ENCODE measurements around the gene IER5L.
A peak's percentile ranks its signal among the peaks of the same experiment; 100 is the strongest.
"Not testable (repeated sequence)": the region's sequence is repeated elsewhere in the genome, so short reads cannot be mapped to it uniquely, and the experiment has no call there.

Gene IER5L

GRCh38 chr9:129202613-129203555, 24.8 kb upstream of the IER5L start:
- TF ChIP-seq POLR2A (IDR thresholded peaks at IDR 0.05; ENCODE audit: low read depth, low read length) (no peak), POLR2AphosphoS5 (IDR thresholded peaks at IDR 0.05; ENCODE audit: low read depth, low read length) (no peak), TAF1 (IDR thresholded peaks at IDR 0.05; ENCODE audit: borderline replicate concordance, low read depth, low read length) (no peak)
- FAIRE-seq = peak; percentile 78
- DNase-seq (ENCODE audit: insufficient read length) = peak; percentile 91

DNA sequence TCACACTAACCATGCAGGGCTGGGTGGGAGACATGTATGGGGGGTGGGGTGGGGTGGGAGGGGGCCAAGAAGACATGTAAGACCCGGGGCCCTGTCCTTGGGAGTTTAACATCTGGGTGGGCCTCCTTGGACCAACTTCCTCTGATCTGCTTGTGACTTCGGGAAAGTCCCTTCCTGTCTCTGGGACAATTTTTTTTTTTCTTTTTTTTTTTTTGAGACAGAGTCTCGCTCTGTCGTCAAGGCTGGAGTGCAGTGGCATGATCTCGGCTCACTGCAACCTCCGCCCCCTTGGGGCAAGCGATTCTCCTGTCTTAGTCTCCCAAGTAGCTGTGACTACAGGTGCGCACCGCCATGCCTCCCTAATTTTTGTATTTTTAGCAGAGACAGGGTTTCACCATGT, 23.8 kb upstream of the IER5L start:
- FAIRE-seq = no peak
- DNase-seq (ENCODE audit: insufficient read length) = no peak
- TF ChIP-seq TAF1 (IDR thresholded peaks at IDR 0.05; ENCODE audit: borderline replicate concordance, low read depth, low read length) = no peak
- no peak for TF ChIP-seq POLR2AphosphoS5 (IDR thresholded peaks at IDR 0.05; ENCODE audit: low read depth, low read length)
- TF ChIP-seq POLR2A (IDR thresholded peaks at IDR 0.05; ENCODE audit: low read depth, low read length) = no peak

GRCh38 chr9:129201289-129201688, 23.2 kb upstream of the IER5L start:
- FAIRE-seq (no peak), DNase-seq (ENCODE audit: insufficient read length) (no peak)
- TF ChIP-seq POLR2A (IDR thresholded peaks at IDR 0.05; ENCODE audit: low read depth, low read length) = no peak
- no peak for TF ChIP-seq TAF1 (IDR thresholded peaks at IDR 0.05; ENCODE audit: borderline replicate concordance, low read depth, low read length)

- FAIRE-seq = no peak
Observed at GRCh38 chr9:129200255-129200654, 22.2 kb upstream of the IER5L start.

GRCh38 chr9:129199044-129199435, 21.0 kb upstream of the IER5L start:
- DNase-seq (ENCODE audit: insufficient read length) (no peak), FAIRE-seq (no peak)
- TF ChIP-seq POLR2AphosphoS5 (IDR thresholded peaks at IDR 0.05; ENCODE audit: low read depth, low read length) (no peak), POLR2A (IDR thresholded peaks at IDR 0.05; ENCODE audit: low read depth, low read length) (no peak), TAF1 (IDR thresholded peaks at IDR 0.05; ENCODE audit: borderline replicate concordance, low read depth, low read length) (no peak)

More at GRCh38 chr9:129200255-129200654, 22.2 kb upstream of the IER5L start:
- no peak for DNase-seq (ENCODE audit: insufficient read length)
- TF ChIP-seq TAF1 (IDR thresholded peaks at IDR 0.05; ENCODE audit: borderline replicate concordance, low read depth, low read length) = no peak
- TF ChIP-seq POLR2A (IDR thresholded peaks at IDR 0.05; ENCODE audit: low read depth, low read length) = no peak
- no peak for TF ChIP-seq POLR2AphosphoS5 (IDR thresholded peaks at IDR 0.05; ENCODE audit: low read depth, low read length)

DNA sequence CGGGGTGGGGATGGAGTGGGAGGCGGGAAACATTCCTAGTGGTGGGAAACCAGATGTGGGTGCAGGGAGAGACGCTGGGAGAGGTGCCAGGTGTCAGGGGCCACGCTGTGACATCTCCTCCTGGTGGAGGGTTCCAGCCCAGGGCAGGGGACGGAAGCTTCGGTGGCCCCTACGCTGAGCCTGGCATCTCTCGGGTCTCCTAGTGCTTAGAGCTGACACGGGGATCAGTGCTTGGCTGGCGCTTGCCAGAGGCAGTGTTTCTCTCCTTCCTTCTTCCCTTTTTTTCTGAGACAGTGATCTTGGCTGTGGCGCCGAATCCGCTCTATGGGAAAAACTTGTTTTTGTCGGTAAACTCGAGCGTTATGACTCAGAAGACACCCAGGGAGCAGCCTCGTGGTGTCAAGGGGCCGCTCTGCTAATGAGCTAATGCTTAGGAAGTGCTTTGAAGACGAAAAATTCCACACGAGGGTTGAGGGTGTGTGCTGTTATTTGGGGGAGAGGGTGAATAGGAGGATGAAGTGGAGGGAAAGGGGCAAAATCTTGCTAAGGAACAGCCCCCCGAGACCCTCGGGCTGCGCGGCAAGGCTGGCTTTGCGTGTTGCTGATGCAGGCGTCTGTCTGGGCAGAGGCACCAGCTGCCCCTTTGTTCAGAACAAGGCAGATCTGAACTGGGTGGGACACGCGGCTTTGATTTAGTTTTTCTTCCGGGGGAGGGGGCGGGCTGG, 20.4 kb upstream of the IER5L start:
- no peak for DNase-seq (ENCODE audit: insufficient read length)

DNA sequence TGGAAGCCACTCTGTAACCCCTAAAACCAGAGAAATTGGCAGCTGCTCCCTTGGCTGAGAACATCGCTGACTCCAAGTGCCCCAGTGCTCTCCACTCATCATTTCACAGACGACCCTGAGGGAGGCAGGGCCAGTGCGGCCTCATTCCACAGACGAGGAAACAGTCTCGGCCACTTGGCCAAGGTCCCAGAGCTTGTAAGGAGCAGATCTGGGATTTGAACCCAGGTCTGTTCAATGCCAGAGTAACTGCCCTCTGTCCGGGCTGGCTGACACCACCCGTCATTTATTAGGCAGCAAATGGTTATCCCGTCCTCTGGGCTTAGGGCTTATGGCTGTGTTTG, 19.9 kb upstream of the IER5L start:
- DNase-seq (ENCODE audit: insufficient read length) = no peak
- no peak for FAIRE-seq
- TF ChIP-seq POLR2A (IDR thresholded peaks at IDR 0.05; ENCODE audit: low read depth, low read length) (no peak), TAF1 (IDR thresholded peaks at IDR 0.05; ENCODE audit: borderline replicate concordance, low read depth, low read length) (no peak), POLR2AphosphoS5 (IDR thresholded peaks at IDR 0.05; ENCODE audit: low read depth, low read length) (no peak)

More for the DNA sequence above, 20.4 kb upstream of the IER5L start:
- TF ChIP-seq TAF1 (IDR thresholded peaks at IDR 0.05; ENCODE audit: borderline replicate concordance, low read depth, low read length) = no peak
- TF ChIP-seq POLR2AphosphoS5 (IDR thresholded peaks at IDR 0.05; ENCODE audit: low read depth, low read length) = no peak
- no peak for TF ChIP-seq POLR2A (IDR thresholded peaks at IDR 0.05; ENCODE audit: low read depth, low read length)
- FAIRE-seq = no peak

DNA sequence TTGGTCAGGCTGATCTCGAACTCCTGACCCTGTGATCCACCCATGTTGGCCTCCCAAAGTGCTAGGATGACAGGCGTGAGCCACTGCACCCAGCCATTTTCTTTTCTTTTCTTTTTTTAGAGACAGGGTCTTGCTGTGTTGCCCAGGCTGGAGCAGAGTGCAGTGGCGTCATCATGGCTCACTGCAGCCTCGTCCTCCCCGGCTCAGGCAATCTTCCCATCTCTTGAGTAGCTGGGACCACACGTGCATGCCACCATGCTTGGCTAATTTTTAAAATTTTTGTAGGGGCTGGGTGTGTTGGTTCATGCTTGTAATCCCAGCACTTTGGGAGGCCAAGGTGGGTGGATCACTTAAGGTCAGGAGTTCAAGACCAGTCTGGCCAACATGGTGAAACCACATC, 19.0 kb upstream of the IER5L start:
- not testable (repeated sequence) for DNase-seq (ENCODE audit: insufficient read length); FAIRE-seq

DNA sequence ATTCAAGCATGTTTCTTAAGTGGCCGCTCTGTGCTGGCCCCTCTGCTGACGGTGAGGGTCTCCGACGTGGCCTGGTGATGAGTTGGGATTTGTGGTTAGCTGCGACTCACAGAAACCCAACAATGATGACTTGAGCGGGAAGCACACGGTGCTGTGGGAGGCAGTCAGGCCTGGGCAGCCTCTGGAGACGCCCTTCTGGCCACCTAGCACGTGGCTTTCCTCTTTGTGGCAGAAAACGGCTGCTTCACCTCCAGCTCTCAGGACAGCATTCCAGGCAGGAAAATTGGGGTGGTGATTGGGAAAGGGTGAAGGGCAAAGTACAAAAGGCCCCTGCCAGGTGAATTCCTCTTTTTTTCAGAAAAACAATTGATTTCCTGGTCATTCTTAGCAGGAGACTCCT, 17.5 kb upstream of the IER5L start:
- FAIRE-seq = no peak
- TF ChIP-seq POLR2A (IDR thresholded peaks at IDR 0.05; ENCODE audit: low read depth, low read length) (no peak), POLR2AphosphoS5 (IDR thresholded peaks at IDR 0.05; ENCODE audit: low read depth, low read length) (no peak), TAF1 (IDR thresholded peaks at IDR 0.05; ENCODE audit: borderline replicate concordance, low read depth, low read length) (no peak)
- no peak for DNase-seq (ENCODE audit: insufficient read length)

GRCh38 chr9:129194221-129194620, 16.2 kb upstream of the IER5L start:
- DNase-seq (ENCODE audit: insufficient read length) (no peak), FAIRE-seq (no peak)
- TF ChIP-seq POLR2A (IDR thresholded peaks at IDR 0.05; ENCODE audit: low read depth, low read length) = no peak
- TF ChIP-seq POLR2AphosphoS5 (IDR thresholded peaks at IDR 0.05; ENCODE audit: low read depth, low read length) = no peak
- TF ChIP-seq TAF1 (IDR thresholded peaks at IDR 0.05; ENCODE audit: borderline replicate concordance, low read depth, low read length) = no peak

DNA sequence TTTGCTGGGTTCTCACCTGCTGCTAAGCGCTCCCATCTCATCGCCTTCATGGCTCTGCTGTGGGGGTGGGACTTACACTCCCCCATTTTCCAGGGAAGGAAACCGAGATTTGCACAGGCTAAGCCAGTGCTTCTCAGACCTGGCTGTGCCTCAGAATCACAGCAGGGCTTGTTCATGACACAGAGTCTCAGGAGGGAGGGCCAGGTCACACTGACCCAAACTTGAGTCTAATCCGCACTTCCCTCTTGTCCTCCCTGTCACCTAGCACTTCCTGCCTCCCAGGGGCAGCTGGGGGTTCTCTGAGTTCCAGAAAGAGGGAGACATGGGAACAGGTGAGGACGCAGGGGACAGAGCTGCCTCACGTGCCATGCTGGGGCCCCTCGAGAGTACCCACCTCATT, 15.6 kb upstream of the IER5L start:
- TF ChIP-seq POLR2A (IDR thresholded peaks at IDR 0.05; ENCODE audit: low read depth, low read length) = no peak
- FAIRE-seq = no peak
- no peak for DNase-seq (ENCODE audit: insufficient read length)

DNA sequence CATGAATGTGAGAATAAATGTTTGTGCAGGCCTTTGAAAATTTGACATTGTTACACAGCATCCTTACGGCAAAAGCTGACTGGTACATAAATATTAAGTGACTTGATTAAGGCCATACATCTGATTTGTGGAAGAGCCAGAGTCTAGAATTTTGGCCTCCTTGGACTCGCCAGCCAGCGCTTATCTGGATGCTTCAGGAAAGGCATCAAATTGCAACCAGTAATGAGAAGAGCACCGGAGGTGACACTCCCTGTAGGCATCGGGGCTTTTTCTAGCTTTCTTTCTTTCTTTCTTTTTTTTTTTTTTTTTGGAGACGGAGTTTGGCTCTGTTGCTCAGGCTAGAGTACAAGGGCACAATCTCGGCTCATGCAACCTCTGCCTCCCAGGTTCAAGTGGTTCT, 13.2 kb upstream of the IER5L start:
- no peak for DNase-seq (ENCODE audit: insufficient read length)
- no peak for TF ChIP-seq TAF1 (IDR thresholded peaks at IDR 0.05; ENCODE audit: borderline replicate concordance, low read depth, low read length)
- no peak for TF ChIP-seq POLR2A (IDR thresholded peaks at IDR 0.05; ENCODE audit: low read depth, low read length)
- TF ChIP-seq POLR2AphosphoS5 (IDR thresholded peaks at IDR 0.05; ENCODE audit: low read depth, low read length) = no peak
- FAIRE-seq = no peak

DNA sequence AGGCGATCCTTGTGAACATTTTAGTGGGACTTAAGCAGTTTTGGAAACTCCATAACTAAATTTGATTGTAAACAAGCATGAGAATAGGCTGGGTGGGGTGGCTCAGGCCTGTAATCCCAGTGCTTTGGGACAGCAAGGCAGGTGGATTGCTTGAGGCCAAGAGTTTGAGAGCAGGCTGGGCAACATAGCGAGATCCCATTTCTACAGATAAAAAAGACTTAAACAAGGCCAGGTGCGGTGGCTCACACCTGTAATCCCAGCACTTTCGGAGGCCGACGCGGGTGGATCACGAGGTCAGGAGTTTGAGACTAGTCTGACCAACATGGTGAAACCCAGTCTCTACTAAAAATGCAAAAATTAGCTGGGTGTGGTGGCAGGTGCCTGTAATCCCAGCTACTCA, 11.9 kb upstream of the IER5L start:
- FAIRE-seq = not testable (repeated sequence)

More for the DNA sequence above, 11.9 kb upstream of the IER5L start:
- not testable (repeated sequence) for DNase-seq (ENCODE audit: insufficient read length)
